Epithelial cell of esophagus (primary cell): Measurements from ENCODE around the gene UBE2U.

Source experiments
- DNase-seq: peaks from one replicate; pipeline ENCODE4 v3.0.0; 2010; ENCODE audit warnings: low read depth
- H3K4me3 ChIP-seq: 2 replicates; pipeline ENCODE4 v1.5.1; 2011; ENCODE audit warnings: mild to moderate bottlenecking, low read length, control low read depth
- TF ChIP-seq, protein P1 (sequence below): IDR thresholded peaks from 2 replicates; pipeline ENCODE4 v1.5.1; 2011; ENCODE audit warnings: low read depth, mild to moderate bottlenecking, low read length, control low read depth, inconsistent platforms; ENCODE audit not compliant: insufficient read depth; ENCODE audit errors: missing control alignments

The UBE2U gene

GRCh38 chr1:64266991-64267390 lies 63.6 kb downstream of the UBE2U start:
- TF ChIP-seq, protein P1, sequence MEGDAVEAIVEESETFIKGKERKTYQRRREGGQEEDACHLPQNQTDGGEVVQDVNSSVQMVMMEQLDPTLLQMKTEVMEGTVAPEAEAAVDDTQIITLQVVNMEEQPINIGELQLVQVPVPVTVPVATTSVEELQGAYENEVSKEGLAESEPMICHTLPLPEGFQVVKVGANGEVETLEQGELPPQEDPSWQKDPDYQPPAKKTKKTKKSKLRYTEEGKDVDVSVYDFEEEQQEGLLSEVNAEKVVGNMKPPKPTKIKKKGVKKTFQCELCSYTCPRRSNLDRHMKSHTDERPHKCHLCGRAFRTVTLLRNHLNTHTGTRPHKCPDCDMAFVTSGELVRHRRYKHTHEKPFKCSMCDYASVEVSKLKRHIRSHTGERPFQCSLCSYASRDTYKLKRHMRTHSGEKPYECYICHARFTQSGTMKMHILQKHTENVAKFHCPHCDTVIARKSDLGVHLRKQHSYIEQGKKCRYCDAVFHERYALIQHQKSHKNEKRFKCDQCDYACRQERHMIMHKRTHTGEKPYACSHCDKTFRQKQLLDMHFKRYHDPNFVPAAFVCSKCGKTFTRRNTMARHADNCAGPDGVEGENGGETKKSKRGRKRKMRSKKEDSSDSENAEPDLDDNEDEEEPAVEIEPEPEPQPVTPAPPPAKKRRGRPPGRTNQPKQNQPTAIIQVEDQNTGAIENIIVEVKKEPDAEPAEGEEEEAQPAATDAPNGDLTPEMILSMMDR, result no peak
- DNase-seq, result no peak
- no peak overlapping the region for H3K4me3 ChIP-seq

DNA sequence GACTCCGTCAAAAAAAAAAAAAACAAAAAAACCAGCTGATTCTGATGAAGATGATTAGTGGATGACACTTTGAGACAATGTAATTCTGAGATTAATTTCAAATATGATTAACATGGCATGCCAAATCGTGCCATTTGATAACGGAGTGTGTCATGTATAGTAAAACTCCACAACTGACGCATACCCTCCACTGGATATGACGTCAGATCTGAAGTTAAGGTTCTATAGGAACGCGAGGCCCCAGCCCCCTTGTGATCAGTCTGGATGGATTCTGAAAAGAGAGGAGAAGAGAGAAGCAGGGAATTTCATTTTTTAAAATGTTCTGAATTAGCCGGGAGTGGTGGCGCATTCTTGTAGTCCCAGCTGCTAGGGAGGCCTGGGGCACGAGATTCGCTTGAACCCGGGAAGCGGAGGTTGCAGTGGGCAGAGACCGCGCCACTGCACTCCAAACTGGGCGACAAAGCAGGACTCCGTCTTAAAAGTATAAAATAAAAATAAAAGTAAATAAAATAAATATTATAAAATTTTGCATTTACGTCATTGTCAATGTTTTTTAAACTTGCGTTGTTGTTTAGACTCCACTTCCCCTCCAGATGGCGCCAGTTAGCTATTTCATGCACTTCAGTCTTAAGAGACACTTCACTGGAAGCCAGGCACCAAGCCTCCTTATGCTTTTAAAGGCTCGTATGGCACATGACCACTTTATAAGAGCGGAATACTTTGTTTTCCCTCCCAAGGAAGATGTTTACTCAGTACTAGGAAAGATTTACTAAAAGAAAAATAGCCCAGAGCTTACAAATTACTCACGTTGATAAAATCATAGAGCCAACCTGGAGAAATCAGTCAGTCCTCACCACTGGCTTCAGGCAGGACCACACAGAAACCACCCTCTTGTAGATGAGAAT lies 65.5 kb downstream of the UBE2U start:
- H3K4me3 ChIP-seq, result no peak overlapping the region
- TF ChIP-seq, protein P1, result peak; percentile 79
- DNase-seq, result peak; percentile 88

- TF ChIP-seq, protein P1, result no peak
- no peak for DNase-seq
- H3K4me3 ChIP-seq, result no peak overlapping the region
These were observed 66.1 kb downstream of the UBE2U start for GRCh38 chr1:64269558-64269884.

DNA sequence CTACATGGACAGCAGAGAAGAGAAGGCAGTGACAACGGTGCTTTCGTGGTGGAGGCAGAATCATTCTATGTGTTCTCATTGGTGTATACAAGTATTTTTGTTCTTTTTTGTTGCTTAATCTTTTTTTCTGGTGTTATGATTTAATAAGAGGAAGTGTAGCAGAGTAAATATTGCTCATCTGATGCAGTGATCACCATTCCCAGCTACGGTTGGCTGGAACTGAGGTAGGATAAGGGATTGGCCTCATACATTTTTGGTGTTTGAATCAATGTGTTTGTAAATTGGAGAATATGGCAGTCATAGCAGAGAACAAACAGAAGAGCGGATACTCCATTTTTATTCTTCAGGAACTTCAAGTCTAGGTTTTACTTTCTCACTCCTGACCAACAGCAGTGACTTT lies 76.6 kb downstream of the UBE2U start:
- TF ChIP-seq, protein P1, result no peak
- DNase-seq, result peak; percentile 95
- no peak overlapping the region for H3K4me3 ChIP-seq

GRCh38 chr1:64282351-64282750 lies 78.9 kb downstream of the UBE2U start:
- peak; percentile 63 for DNase-seq

GRCh38 chr1:64287071-64287470 lies 83.6 kb downstream of the UBE2U start:
- no peak for DNase-seq
- TF ChIP-seq, protein P1, result no peak
- H3K4me3 ChIP-seq, result no peak overlapping the region

More at GRCh38 chr1:64282351-64282750, 78.9 kb downstream of the UBE2U start:
- H3K4me3 ChIP-seq, result no peak overlapping the region
- TF ChIP-seq, protein P1, result no peak

DNA sequence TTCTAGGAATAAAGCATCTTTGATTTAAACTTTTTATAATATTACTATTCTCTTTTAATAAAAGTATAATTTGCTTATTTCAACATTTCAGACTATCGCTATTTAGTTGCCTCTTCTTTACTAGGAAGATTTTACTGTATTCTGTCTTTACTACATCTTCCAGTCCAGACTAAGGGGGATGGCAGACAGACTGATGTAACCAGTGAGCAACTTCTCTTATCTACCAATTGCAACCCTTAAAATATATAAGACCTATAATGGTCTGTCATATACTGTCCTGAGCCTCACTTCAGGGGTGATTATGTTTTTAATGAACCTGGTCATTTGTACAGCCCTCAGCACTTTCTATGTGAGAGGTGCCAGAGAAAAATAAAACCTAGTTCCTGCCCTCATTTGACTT lies 87.0 kb downstream of the UBE2U start:
- TF ChIP-seq, protein P1, result no peak
- no peak for DNase-seq
- H3K4me3 ChIP-seq, result no peak overlapping the region
